IMR-90 (cell line): ENCODE data around the gene NGB.

Experiments used
- CTCF ChIP-seq: conservative IDR thresholded peaks from 2 replicates; pipeline ENCODE4 v1.5.1; 2012; ENCODE audit warnings: mild to moderate bottlenecking, low read depth, low read length, improper control_type of control experiment
- RAD21 ChIP-seq: IDR thresholded peaks from 2 replicates; pipeline ENCODE4 v1.6.1; 2012; ENCODE audit warnings: low read length, improper control_type of control experiment
- SMC3 ChIP-seq: fragments of 150-350 bp; IDR thresholded peaks from 2 replicates; pipeline ENCODE4 v1.6.1; 2016; ENCODE audit warnings: low read depth, mild to moderate bottlenecking, antibody characterized with exemption, low read length, moderate library complexity

GRCh38 chr14:77276959-77277358 is 6.0 kb upstream of the NGB start:
- no peak for TF ChIP-seq CTCF
- no peak for TF ChIP-seq RAD21
- TF ChIP-seq SMC3: no peak
